Measurements from ENCODE around the gene SPRING1.

GRCh38 chr12:116691205-116691604 lies 46.7 kb downstream of the SPRING1 start:
- TF ChIP-seq CTCF (IDR thresholded peaks at IDR 0.05; ENCODE audit: insufficient read depth, low read length, poor library complexity, severe bottlenecking) (no peak), EZH2phosphoT487 (conservative IDR thresholded peaks at IDR 0.05; ENCODE audit: low read length) (no peak)
